Fibroblast of upper back skin (primary cell): Measurements from ENCODE around the gene ATF5.
"Not testable (repeated sequence)": the region's sequence is repeated elsewhere in the genome, so short reads cannot be mapped to it uniquely, and the experiment has no call there.

Experiments used
- DNase-seq: peaks from one replicate; pipeline ENCODE4 v3.0.0-alpha.2; 2013

ATF5 gene

DNA sequence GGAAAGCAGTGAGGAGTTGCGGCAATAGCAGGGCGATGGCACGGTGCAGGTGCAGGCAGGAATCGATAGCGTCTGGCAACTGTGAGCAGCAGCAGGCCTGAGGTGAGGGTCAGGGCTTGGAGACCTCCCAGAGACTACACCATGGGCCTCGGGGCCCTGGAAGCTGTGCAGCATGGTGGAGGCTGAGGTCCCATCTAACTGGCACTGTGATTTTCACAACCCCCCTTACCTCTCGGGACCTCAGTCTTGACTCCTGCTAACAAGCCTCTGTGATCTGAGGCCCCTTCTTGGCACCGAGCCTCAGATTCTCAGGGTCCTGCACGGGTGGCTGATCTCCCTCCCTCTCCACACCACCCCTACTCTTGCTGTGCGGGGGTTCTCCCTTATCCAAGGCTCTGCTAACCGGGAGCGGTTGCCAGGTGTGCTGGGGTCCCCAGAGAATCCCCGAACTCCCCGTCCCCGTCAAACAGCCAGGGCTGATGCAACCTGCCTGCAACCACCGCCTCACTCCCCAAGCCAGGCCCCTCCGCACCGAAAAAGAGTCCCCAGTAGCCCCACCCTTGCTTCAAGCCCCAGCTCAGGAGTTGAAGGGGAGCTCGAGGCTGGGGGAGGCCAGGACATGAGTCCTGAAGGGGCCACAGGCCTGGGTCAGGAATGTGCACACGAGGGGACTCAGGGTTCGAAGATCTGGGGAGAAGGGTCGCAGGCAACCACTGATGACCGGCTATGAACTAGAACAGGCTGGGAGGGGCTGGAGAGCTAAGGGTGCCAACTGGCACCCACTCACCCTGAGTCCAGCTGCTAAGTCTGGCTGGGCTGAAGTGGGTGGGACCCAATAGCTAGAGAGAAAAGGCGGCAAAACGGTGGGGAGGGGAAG, 4.8 kb upstream of the ATF5 start:
- DNase-seq: peak; percentile 75

DNA sequence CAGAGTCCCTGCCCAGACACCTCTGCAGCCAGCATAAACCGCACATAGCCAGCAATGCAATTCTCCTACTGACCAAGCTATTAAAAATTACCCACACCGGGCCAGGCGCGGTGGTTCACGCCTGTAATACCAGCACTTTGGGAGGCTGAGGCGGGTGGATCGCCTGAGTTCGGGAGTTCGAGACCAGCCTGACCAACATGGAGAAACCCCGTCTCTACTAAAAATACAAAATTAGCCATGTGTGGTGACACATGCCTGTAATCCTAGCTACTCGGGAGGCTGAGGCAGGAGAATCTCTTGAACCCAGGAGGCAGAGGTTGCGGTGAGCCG, 4.2 kb upstream of the ATF5 start:
- DNase-seq: not testable (repeated sequence)

DNA sequence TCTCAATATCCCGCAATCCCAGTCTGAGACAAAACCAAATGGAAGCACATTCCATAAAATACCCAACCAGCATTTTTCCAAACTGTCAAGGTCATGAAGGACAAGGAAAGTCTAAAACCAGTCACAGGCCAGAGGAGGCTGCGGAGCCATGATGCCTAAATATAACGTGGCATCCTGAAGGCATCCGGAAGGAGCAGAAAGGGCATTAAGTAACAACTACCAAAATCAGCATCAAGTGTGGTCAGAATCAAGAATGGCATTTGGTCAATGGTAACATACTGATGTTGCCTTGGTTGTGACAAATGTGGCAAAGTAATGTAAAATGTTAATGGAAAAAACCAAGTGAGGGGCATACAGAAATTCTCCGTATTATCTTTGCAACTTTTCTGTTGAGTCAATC, 3.5 kb upstream of the ATF5 start:
- DNase-seq: no peak

DNA sequence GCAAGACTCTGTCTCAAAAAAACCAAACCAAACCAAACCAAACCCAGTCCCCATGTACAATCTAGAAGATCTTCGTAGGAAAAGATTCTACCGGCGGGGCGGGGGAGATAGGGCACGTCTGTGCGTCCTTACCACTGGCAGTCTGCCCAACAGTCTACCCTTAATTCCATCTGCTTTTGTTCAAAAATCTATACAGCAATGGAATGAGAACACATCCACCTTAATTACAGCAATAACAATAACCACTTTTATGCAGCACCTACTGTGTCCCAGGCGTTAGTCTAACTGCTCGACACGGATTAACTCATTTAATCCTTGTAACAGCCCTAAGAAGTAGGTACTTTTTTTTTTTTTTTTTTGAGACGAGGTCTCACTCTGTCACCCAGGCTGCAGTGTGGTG, 2.5 kb upstream of the ATF5 start:
- DNase-seq: no peak

- no peak for DNase-seq
These were observed 1.3 kb upstream of the ATF5 start for GRCh38 chr19:49927526-49928264.

DNA sequence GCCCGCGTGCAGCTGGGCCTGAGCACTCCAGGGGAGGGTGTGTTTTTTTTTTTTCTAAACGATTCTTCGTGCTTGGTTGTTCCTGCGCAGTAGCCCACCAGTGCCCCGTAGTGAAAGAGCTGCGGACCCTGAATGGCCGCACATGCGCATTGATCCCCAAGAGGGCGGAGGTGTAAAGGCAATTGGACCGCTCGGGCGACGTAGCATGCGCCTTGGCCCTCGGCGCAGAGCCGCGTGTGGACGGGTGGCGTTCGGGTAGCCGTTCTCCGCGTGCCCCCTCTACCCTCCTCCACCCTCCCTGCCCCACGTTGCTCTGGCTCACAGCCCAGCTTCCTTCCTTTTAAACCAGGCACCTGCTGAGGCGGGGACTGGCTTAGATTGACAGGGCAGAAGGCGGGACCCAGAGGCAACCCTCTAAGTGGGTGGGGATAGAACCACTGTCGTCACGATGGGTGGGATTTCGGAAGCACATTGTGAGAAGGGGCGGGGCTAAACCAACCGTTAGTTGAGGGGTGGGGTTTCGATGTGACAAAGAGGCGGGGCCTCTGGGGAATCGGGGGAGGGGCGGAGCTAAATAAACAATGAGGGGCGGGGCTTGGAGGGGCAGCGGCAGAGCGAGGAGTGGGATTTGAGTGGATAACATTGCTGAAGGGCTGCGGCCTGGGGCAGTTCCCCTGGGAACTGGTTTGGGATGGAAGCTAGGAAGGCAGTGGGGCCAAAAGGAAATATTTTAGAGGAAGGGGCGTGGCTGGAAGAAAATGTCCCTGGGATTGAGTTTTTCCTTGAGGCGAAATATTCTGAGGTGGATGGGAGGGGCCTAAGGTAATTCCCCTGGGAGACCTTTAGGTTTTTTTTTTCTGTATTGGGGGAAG, 842 bp downstream of the ATF5 start:
- DNase-seq: peak; percentile 94

DNA sequence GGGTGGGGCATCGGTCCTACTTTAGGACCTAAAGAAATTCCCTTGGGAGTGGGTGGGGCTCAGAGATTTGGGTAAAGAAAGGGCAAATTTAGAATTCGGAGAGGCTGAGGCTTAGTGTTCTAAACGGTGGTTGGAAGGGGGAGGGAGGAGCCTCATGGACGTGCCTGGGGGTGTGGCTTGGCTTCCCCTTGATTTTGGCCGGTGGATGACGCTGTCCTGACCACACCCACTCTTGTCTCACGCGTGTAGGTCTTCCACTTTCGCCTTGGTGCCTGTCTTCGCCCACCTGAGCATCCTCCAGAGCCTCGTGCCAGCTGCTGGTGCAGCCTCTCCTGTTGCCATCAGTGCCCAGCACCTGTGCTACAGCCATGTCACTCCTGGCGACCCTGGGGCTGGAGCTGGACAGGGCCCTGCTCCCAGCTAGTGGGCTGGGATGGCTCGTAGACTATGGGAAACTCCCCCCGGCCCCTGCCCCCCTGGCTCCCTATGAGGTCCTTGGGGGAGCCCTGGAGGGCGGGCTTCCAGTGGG, 1.5 kb downstream of the ATF5 start:
- peak; percentile 35 for DNase-seq

DNA sequence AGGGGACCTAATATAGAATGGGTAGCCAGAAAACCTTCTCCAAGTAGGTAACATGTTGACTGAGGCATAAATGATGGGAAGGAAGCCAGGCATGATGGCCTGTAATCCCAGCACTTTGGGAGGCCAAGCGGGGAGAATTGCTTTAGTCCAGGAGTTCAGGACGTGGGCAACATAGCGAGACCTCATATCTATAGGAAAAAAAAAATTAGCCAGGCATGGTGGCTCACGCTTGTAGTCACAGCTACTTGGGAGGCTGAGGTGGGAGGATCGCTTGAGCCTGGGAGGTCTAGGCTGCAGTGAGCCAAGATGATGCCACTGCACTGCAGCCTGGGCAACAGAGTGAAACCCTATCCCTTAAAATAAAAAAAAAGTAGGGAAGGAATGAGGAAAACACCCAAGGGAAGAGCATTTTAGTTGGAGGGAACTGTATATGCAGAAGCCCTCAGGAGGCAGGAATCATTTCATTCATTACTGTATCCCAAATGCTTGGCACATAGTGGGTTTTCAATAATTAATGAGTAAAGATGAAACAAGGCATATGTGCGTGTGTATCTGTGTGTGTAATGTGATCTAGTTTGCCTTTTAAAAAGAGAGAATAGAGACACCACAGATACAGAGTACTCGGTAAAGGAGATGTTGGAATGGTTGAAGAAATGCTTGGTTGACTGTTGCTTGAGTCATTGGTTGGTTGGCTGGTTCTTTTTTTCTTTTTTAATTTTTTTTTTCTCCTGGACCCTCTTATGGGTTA, 2.5 kb downstream of the ATF5 start:
- DNase-seq: no peak

- no peak for DNase-seq
These were observed 3.0 kb downstream of the ATF5 start for GRCh38 chr19:49932041-49932451.

GRCh38 chr19:49932731-49933131, 3.7 kb downstream of the ATF5 start:
- DNase-seq: no peak

DNA sequence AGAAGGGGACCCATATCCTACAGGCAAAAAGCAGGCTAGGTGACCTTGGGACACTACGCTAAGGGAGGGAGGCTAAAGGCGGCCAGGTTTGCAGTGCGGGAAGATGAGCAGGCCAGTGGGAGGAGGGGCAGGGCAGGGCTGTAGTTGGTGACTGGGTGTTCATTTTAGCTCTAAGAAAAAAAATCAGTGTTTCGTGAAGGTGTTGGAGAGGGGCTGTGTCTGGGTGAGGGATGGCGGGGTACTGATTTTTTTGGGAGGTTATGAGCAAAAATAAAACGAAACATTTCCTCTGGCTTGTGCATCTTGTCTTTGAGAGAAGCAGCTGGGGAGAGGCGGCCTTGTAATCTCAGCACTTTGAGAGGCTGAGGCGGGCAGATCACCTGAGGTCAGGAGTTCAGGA, 4.6 kb downstream of the ATF5 start:
- no peak for DNase-seq

DNA sequence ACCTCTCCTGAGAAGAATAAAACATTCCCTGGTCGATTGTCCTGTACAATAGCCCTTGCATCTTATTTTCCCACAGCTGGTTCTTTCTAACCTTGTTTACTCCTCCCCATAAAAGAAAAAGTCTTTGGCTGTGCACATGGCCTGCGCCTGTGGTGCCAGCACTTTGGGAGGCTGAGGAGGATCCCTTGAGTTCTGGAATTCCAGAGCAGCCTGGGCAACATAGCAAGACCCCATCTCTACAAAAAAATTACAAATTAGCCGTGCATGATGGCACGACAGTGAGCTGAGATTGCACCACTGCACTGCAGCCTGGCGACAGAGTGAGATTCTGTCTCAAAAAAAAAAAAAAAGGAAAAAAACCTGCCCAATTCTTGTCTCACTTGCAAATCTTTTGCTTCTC, 7.5 kb downstream of the ATF5 start:
- no peak for DNase-seq

- peak; percentile 65 for DNase-seq
These were observed 8.9 kb downstream of the ATF5 start for GRCh38 chr19:49937750-49938381.

DNA sequence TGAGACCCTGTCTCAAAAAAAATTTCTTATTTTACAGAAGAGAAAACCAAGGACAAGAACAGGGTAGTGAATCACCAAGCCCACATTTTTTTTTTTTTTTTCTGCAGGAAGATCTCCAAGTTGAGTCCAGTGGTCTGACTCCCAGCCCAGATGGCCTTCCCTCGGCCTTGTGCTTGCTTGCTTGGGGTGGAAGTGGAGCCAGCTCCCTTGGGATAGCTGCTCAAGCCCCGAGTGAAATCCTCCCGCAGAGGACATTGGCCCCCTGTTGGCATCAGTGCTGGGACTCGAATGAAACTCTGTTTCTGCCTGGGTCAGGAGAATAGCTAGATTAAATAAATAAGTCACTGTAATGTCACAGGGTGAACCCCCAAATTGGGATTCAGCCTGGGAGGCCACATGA, 9.7 kb downstream of the ATF5 start:
- no peak for DNase-seq

DNA sequence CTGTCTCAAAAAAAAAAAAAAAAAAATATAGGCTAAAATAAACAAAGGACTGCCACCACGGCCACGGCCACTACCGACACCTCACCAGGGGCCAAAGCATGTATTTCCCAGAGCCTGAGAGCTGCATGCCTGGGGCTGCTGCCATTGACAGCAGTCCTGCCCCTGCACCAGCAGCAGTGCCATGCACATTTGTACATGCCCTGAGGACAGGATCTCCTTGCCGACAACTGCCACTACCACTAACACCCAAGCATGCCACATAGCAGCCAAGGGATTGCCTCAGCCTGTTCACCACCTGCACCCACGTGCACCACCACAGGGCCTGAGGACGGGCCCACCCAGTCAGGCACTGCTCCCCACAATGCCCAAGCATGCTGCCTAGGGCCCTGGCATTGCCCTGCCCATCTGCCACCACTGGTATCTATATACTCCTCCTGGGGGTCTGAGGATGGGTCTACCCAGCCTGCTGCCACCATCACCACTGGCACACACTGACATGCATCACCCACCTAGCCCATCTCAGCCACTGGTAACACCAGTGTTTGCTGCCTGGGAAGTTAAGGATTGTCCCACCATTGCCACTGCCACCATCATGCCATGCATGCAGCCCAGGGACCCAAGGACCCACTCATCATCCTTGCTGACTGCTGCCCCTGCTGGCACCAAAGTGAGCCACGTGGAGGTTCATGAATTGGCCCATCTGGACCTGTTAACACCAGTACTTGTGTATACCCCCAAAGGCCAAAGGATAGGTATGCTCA, 10.9 kb downstream of the ATF5 start:
- DNase-seq: no peak

- no peak for DNase-seq
These were observed 11.4 kb downstream of the ATF5 start for GRCh38 chr19:49940482-49940791.

DNA sequence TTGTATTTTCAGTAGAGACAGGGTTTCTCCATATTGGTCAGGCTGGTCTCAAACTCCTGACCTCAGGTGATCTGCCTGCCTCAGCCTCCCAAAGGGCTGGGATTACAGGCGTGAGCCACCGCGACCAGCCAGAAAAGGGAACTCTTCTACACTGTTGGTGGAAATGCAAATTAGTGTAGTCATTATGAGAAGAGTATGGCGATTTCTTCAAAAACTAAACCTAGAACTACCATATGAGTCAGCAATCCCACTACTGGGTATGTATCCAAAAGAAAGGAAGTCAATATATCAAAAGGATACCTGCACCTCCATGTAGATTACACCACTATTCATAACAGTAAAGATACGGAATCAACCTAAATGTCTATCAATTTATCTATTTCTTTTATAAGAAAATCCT, 15.6 kb downstream of the ATF5 start:
- not testable (repeated sequence) for DNase-seq

DNA sequence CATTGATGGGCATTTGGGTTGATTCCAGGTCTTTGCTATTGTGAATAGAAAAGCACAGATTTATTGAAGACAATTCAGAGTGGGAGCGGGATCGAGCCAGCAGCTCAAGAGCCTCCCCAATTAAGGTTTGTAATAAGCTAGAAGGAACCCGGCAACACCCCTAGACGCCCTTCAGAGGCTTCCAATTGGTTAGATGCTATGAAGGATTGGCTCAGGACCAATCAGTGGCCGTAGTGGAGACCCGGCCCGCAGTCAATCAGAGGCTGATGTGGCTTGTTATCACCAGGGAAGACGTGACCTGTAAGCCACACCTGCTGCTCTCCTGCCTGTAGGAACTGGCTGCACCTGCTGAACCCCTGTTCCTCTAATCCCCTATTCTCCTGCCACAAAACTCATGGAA, 17.4 kb downstream of the ATF5 start:
- DNase-seq: no peak

GRCh38 chr19:49949742-49950589, 21.0 kb downstream of the ATF5 start:
- no peak for DNase-seq

DNA sequence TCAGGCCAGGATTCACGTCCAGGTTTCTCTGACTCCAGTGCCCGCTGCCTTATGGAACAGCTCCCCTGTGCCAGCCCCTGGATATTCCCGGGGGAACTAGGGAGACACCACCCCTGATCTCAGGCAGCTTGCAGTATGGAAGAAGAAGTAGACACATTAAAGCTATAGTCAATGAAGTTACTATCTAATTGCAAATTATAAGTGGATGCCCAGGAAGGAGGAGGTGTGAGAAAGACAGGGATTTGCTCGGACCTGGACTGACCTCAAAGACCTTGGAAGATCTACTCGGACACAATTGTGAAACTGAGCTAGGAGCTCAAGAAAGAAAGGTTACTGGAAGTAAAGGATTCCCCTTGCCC, 21.6 kb downstream of the ATF5 start:
- DNase-seq: no peak
